Measurements from ENCODE around the gene AUTS2.

AUTS2 gene

GRCh38 chr7:70618020-70618551 is 1019.8 kb downstream of the AUTS2 start:
- Histone ChIP-seq H2AFZ (ENCODE audit: low read depth, low read length, severe bottlenecking) (no peak overlapping the region), H3K36me3 (ENCODE audit: low read length) (no peaks in the 10 kb centered on the region), H3K4me2 (ENCODE audit: low read depth, low read length, poor library complexity, severe bottlenecking) (no peak overlapping the region), H3K9me2 (replicated peaks; ENCODE audit: insufficient read depth, low read length) (no peaks in the 10 kb centered on the region), H4K20me1 (ENCODE audit: low read depth, low read length) (no peaks in the 10 kb centered on the region), H3K79me2 (ENCODE audit: insufficient read depth, low read length) (no peaks in the 10 kb centered on the region), H3F3A (ENCODE audit: insufficient read depth) (no peaks in the 10 kb centered on the region), H3K9me3 (ENCODE audit: insufficient read depth, low read length) (no peaks in the 10 kb centered on the region), H3K9ac (ENCODE audit: low read length) (no peak overlapping the region), H3K4me3 (ENCODE audit: insufficient read depth, low read length, poor library complexity, severe bottlenecking) (no peak overlapping the region), H3K27me3 (ENCODE audit: low read length) (no peaks in the 10 kb centered on the region), H3K27ac (ENCODE audit: low read depth, low read length) (no peak overlapping the region)
- TF ChIP-seq EZH2phosphoT487 (conservative IDR thresholded peaks at IDR 0.05; ENCODE audit: low read length) (no peak), CTCF (IDR thresholded peaks at IDR 0.05; ENCODE audit: insufficient read depth, low read length, poor library complexity, severe bottlenecking) (no peak)

GRCh38 chr7:70619130-70619529 is 1020.9 kb downstream of the AUTS2 start:
- no peak for TF ChIP-seq EZH2phosphoT487 (conservative IDR thresholded peaks at IDR 0.05; ENCODE audit: low read length)
- no peak for TF ChIP-seq CTCF (IDR thresholded peaks at IDR 0.05; ENCODE audit: insufficient read depth, low read length, poor library complexity, severe bottlenecking)
- H3K4me2 ChIP-seq (ENCODE audit: low read depth, low read length, poor library complexity, severe bottlenecking), result no peak overlapping the region
- no peaks in the 10 kb centered on the region for H3K79me2 ChIP-seq (ENCODE audit: insufficient read depth, low read length)
- no peak overlapping the region for H3K4me3 ChIP-seq (ENCODE audit: insufficient read depth, low read length, poor library complexity, severe bottlenecking)
- H3F3A ChIP-seq (ENCODE audit: insufficient read depth), result no peaks in the 10 kb centered on the region
- no peaks in the 10 kb centered on the region for H3K9me3 ChIP-seq (ENCODE audit: insufficient read depth, low read length)
- H3K9ac ChIP-seq (ENCODE audit: low read length), result no peak overlapping the region
- no peaks in the 10 kb centered on the region for H3K27me3 ChIP-seq (ENCODE audit: low read length)
- H3K36me3 ChIP-seq (ENCODE audit: low read length), result no peaks in the 10 kb centered on the region
- H3K27ac ChIP-seq (ENCODE audit: low read depth, low read length), result no peak overlapping the region
- H3K9me2 ChIP-seq (replicated peaks; ENCODE audit: insufficient read depth, low read length), result no peaks in the 10 kb centered on the region
- H2AFZ ChIP-seq (ENCODE audit: low read depth, low read length, severe bottlenecking), result no peak overlapping the region
- H4K20me1 ChIP-seq (ENCODE audit: low read depth, low read length), result no peaks in the 10 kb centered on the region

GRCh38 chr7:70619659-70620058 is 1021.4 kb downstream of the AUTS2 start:
- Histone ChIP-seq H3K27me3 (ENCODE audit: low read length) (no peaks in the 10 kb centered on the region), H3K27ac (ENCODE audit: low read depth, low read length) (no peak overlapping the region), H3K4me3 (ENCODE audit: insufficient read depth, low read length, poor library complexity, severe bottlenecking) (no peak overlapping the region), H3K9me3 (ENCODE audit: insufficient read depth, low read length) (no peaks in the 10 kb centered on the region), H2AFZ (ENCODE audit: low read depth, low read length, severe bottlenecking) (no peak overlapping the region), H4K20me1 (ENCODE audit: low read depth, low read length) (no peaks in the 10 kb centered on the region), H3K36me3 (ENCODE audit: low read length) (no peaks in the 10 kb centered on the region), H3K79me2 (ENCODE audit: insufficient read depth, low read length) (no peaks in the 10 kb centered on the region), H3F3A (ENCODE audit: insufficient read depth) (no peaks in the 10 kb centered on the region), H3K9me2 (replicated peaks; ENCODE audit: insufficient read depth, low read length) (no peaks in the 10 kb centered on the region), H3K4me2 (ENCODE audit: low read depth, low read length, poor library complexity, severe bottlenecking) (no peak overlapping the region), H3K9ac (ENCODE audit: low read length) (no peak overlapping the region)
- TF ChIP-seq EZH2phosphoT487 (conservative IDR thresholded peaks at IDR 0.05; ENCODE audit: low read length) (no peak), CTCF (IDR thresholded peaks at IDR 0.05; ENCODE audit: insufficient read depth, low read length, poor library complexity, severe bottlenecking) (no peak)

All from SU-DHL-6 (cell line).